Activated CD4-positive, alpha-beta T cell treated with anti-CD3 and anti-CD28 coated beads, Interleukin-10, Interleukin-2, amounts not matched to agents 100 ng/mL and 50 ng/mL, durations not matched to agents 16 hours and 8 hours (primary cell): ENCODE data around the gene SEMA4C.

Experiments
- DNase-seq: peaks from one replicate; pipeline ENCODE4 v3.0.0-alpha.2; 2020

Gene SEMA4C

GRCh38 chr2:96881349-96882195 lies 11.7 kb upstream of the SEMA4C start:
- no peak for DNase-seq

DNA sequence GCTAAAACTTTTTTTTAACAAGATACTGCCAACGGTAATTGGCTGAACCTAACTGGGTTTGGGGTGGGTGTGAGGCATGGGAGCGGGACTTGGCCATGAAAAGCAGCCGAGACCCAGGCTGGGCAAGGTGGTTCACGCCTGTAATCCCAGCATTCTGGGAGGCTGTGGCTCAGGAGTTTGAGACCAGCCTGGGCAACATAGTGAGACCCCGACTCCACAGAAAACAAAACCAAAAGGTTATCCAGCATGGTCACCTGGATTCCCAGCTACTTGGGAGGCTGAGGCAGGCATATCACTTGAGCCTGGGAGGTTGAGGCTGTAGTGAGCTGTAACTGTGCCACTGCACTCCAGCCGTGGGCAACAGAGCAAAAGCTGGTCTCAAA lies 11.0 kb upstream of the SEMA4C start:
- no peak for DNase-seq

DNA sequence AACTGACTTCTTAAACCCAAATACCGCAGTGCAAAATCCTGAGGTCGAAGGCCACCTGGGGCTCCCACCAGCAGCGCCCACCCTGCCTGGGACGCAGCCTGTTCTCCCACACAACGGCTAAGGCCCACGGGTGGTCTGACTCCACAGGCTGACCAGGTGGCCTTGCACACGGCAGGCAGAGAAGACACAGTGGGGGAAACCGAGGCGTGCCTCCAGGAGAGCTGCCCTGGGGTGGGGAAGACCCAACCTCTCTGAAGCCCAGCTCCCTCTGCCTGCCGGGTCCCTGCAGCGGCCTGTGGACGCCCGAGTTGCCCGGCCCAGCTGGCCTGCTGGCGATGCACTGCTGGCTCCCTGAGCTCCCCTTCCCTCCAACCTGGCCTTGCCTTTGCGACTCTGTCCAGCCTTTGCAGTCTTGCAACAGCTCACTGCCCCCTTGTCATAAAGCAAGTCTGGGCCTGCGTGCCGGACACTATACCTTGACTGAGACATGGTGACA lies 9.7 kb upstream of the SEMA4C start:
- no peak for DNase-seq

- DNase-seq, result no peak
These were observed 9.1 kb upstream of the SEMA4C start for GRCh38 chr2:96878796-96879544.

DNA sequence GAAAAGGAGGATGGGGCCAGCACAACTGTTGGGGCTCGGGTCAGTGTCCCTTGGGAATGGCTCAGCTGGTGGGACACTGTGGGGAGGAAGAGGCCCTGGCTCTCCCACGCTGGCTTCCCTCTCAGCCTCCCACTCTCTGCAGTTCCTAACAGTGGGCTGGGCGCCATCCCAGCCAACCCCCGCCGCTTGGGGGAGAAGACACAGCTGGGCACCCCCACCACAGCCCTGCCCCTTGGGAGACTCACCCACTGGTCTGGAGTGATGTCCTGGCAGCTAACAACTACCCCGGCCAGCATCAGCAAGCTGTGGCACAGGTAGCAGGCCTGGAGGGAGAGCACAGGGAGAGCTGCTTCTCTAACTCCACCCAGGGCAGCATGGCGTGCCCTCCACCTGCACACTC lies 8.3 kb upstream of the SEMA4C start:
- no peak for DNase-seq

DNA sequence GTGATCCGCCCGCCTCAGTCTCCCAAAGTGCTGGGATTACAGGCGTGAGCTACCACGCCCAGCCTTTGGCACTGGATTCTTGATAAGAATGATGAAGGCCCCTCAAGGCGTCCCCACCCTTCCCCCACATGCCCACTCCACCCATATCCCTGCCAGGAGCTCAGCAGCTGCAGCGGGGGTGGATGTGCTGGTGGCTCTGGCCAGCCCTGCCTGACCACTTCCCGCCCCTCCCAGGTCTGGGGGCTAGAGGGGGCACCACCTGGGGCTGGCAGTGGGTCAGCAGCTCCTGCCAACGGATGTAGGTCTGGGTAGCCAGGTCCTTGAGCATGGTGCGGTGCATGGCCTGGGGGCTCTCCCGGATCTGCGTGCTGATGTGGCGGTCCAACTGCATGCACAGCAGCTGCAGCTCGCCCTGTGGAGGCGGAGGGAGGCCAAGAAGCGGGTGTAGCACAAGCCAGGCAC lies 7.8 kb upstream of the SEMA4C start:
- no peak for DNase-seq

- DNase-seq, result no peak
These were observed 7.2 kb upstream of the SEMA4C start for GRCh38 chr2:96877042-96877451.

DNA sequence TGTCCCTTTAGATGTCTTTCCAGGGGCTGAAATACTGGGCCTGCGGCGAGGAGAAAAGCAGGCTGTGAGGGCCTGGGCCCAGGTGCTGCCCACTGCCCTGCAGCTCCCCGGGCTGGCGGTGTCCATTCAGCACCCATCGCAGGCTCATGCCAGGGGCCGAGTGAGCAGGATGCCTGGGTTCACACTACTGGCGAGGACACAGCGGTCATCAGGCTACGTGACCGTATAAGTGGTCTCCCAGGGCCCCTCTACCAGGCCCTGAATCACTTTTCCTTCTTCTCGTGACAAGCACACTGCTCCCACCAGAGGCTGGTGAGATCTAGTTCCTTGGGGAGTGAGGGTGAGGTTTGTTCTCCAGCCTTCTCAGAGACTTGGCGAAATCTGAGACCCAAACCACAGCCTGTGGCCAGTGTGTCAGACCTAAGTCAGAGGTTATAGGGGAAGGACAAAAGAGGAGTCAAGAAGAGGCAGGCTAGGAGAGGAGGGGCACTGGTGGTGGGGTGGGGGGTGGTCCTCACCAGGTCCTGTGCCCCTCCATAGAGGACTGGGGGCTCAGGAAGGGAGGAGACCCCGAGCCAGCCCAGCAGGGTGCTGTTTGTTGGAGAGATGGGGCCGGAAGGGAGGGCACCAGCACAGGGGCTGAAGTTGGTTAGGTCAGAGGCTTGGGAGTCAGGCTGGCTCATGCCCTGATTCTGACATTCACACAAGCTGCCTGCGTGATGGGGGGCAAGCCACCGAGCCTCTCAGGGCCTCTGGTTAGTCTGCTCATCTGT lies 6.6 kb upstream of the SEMA4C start:
- DNase-seq, result no peak

- DNase-seq, result no peak
These were observed 5.8 kb upstream of the SEMA4C start for GRCh38 chr2:96875498-96876268.

GRCh38 chr2:96874198-96874831 lies 4.4 kb upstream of the SEMA4C start:
- DNase-seq, result no peak

DNA sequence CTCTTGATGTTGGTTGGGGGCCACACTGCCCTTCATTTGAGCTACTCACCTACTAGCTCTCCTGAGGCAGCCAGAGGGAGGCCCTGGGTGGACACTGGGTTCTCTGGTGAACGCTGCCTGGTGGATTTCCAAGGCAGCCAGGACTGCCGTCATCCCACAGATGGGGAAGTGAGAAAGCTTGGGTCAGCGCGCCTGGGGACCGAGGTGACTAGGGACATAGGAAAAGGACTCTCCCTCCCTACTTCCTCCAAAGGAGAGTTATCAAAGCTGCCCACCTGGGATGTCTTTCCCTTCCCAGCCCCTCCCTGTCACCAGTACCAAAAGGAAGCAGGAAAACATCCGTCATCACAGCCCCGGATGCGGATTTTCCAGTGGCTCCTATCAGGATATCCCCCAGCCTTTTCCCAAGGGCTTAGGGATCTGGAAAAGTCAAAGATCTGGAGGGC lies 3.8 kb upstream of the SEMA4C start:
- no peak for DNase-seq

GRCh38 chr2:96872591-96873349 lies 2.9 kb upstream of the SEMA4C start:
- no peak for DNase-seq

DNA sequence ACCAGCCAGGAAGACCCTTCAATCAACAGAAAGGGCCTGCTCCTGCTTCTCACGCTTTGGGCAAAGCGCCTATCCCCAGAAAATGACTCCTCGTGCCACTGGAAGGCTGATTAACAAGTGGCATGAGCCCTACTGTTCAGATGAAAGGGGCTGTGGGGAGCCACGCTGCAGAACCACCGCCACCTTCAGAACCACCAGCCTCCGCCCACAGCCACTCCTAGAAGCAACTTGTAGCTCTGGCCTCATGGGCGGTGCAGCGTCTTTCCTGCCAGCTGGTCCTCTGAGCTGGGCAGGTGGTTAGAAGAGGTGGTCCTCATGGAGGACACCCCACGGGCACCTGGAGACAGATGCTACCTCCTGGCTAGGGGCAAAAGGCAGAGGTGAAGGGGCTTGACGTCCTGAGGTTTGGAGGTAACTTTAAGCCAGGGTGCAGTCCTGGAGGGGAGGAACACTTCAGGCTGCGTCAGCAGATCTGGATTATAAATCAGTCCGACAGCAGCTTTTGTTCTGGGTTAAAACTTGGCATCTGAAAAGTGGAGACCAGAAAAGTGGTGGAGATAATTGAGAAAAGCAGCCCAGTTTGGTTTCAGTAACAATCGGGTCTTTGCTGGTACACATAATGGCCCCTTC lies 861 bp upstream of the SEMA4C start:
- peak; percentile 43 for DNase-seq

GRCh38 chr2:96869281-96869821 lies 529 bp downstream of the SEMA4C start:
- DNase-seq, result no peak

DNA sequence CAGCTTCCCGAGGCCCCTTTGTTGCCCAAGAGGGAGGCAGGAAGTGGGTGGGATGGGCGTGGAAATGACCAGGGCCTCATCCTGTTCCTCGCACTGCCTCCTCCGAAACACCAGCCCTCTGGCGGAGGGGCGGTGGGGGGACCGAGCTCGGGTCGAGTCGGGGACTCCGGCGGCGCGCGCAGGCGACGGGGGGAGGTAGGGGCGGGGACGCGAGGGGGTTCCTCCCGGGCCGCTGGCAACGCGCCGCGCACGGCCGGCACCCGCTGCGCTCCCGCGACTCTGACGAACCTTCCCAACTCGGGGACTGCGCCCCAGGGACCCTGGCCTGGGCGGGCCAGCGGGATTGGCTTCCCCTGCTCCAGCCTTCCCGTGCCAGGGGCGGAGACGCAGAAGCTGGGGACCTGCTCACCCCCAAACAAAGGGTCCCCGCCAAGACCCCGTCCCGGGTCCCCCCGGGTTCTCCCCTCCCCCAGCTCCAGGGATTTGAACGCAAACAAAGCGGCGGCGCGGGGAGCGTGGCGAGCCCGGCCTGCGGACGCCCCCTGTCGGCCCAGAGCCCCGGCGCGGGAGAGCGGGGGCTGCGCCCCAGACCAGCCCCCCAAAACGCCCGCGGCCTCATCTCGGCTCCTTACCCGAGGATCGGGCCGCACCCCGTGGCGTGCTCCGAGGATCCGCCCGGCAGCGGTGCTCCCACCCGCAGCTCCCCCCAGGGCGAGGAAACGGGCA lies 1.2 kb downstream of the SEMA4C start:
- peak; percentile 76 for DNase-seq

DNA sequence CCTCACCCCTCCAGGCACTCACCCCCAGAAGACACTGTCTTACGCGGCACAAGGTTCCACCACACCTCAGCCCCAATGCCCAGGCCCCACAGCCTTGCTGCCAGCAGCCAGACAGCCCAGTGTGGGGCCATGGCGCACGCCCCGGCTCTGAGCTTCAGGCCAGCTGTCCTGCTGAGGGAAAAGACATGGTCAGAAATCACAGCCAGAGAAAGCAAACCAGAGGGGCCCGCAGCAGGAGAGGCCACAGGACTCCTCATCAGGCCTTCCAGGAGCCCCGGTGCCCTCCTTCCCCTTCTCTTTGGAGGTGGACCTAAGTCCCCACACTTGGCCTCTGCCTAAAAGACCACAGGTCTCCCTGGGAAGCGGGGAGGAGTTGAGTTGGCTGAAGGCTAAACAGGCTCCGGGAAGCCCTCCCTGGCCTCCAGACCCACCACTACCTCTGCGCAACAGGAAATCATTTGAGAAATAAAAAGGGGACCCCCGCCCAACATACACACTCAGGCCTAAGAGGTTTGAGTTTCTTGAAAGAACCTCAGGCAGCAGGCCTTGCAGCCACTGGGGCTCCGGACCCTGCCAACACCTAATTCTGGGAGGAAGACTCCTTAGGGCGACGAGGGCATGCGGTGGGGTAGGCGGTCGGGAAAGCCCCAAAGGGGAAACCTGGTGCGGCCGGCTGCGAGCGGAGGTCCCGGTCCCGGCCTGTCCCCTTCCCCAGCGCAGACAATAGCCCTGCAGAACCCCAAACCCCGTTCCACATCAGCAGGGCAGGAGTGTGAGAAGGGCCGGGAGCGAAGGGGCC lies 1.9 kb downstream of the SEMA4C start:
- no peak for DNase-seq

DNA sequence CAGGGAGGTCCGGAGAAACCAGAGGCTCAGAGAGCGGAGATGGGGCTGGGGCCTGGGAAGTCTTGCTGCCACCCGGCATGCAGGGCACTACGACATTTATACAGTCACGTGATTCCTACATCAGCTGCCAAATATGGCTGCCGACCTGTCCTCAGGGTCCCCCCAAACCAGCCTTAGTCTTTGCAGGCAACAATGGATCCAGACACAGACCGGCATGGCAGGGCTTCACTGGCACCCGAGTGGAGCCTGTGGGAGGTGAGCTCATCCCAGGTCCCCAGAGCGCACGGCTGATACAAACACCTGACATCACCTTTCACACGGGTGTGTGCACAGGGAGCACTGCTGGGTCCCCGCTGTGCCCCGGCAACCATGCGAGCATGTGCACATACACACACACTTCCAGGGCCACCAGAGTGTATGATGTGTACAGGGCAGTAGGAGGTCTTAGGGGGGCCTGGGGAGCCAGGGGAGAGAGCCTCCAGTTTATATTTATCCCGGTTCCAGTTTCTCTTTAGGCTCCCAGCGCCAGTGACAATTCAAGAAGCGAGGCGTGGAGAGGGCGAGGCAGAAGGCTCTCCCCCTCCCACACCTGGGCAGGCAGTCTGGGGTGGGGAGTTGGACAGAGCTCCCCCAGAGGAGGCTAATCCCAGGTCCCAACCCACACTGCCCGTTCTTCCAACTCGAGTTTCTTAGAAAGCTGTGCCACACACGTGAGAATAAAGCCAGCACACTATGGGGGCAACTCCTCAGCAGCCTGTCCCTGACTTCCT lies 2.7 kb downstream of the SEMA4C start:
- DNase-seq, result peak; percentile 16

- DNase-seq, result no peak
These were observed 3.3 kb downstream of the SEMA4C start for GRCh38 chr2:96866586-96866985.
